Stimulated activated CD4-positive, alpha-beta T cell treated with anti-CD3 and anti-CD28 coated beads, Interleukin-2, amount 100 ng/mL, for 4 hours (primary cell): ENCODE results near the gene BARX1.
"Not testable (repeated sequence)": the region's sequence is repeated elsewhere in the genome, so short reads cannot be mapped to it uniquely, and the experiment has no call there.

Source experiments
- DNase-seq: peaks from one replicate; pipeline ENCODE4 v3.0.0-alpha.2; 2020; ENCODE audit warnings: low read depth

BARX1 gene

GRCh38 chr9:93951655-93952118 is 3.5 kb downstream of the BARX1 start:
- no peak for DNase-seq

GRCh38 chr9:93950619-93951601 is 4.2 kb downstream of the BARX1 start:
- no peak for DNase-seq

- DNase-seq: no peak
Measured at GRCh38 chr9:93949694-93950449, 5.3 kb downstream of the BARX1 start.

- DNase-seq: no peak
Measured at GRCh38 chr9:93949073-93949693, 6.0 kb downstream of the BARX1 start.

- no peak for DNase-seq
Measured at GRCh38 chr9:93948441-93949072, 6.6 kb downstream of the BARX1 start.

- no peak for DNase-seq
Measured at GRCh38 chr9:93947409-93948070, 7.6 kb downstream of the BARX1 start.

GRCh38 chr9:93946338-93946712 is 8.8 kb downstream of the BARX1 start:
- no peak for DNase-seq

GRCh38 chr9:93945400-93946337 is 9.5 kb downstream of the BARX1 start:
- DNase-seq: no peak

GRCh38 chr9:93944011-93944410 is 11.1 kb downstream of the BARX1 start:
- DNase-seq: no peak

GRCh38 chr9:93942161-93942560 is 13.0 kb downstream of the BARX1 start:
- no peak for DNase-seq

- DNase-seq: no peak
Measured at GRCh38 chr9:93941493-93941892, 13.7 kb downstream of the BARX1 start.

- DNase-seq: no peak
Measured at GRCh38 chr9:93940951-93941350, 14.2 kb downstream of the BARX1 start.

- DNase-seq: not testable (repeated sequence)
Measured at GRCh38 chr9:93939589-93939988, 15.6 kb downstream of the BARX1 start.

- no peak for DNase-seq
Measured at GRCh38 chr9:93937193-93937592, 18.0 kb downstream of the BARX1 start.

- no peak for DNase-seq
Measured at GRCh38 chr9:93931905-93932304, 23.2 kb downstream of the BARX1 start.

- no peak for DNase-seq
Measured at GRCh38 chr9:93930070-93930469, 25.1 kb downstream of the BARX1 start.

GRCh38 chr9:93929231-93929630 is 25.9 kb downstream of the BARX1 start:
- no peak for DNase-seq

GRCh38 chr9:93922535-93922934 is 32.6 kb downstream of the BARX1 start:
- no peak for DNase-seq

GRCh38 chr9:93920131-93920800 is 34.9 kb downstream of the BARX1 start:
- DNase-seq: no peak

- DNase-seq: no peak
Measured at GRCh38 chr9:93918061-93918460, 37.1 kb downstream of the BARX1 start.
